Measurements from ENCODE around the gene KRT72.

GRCh38 chr12:52578469-52578868 is 22.8 kb downstream of the KRT72 start:
- TF ChIP-seq, protein P1, sequence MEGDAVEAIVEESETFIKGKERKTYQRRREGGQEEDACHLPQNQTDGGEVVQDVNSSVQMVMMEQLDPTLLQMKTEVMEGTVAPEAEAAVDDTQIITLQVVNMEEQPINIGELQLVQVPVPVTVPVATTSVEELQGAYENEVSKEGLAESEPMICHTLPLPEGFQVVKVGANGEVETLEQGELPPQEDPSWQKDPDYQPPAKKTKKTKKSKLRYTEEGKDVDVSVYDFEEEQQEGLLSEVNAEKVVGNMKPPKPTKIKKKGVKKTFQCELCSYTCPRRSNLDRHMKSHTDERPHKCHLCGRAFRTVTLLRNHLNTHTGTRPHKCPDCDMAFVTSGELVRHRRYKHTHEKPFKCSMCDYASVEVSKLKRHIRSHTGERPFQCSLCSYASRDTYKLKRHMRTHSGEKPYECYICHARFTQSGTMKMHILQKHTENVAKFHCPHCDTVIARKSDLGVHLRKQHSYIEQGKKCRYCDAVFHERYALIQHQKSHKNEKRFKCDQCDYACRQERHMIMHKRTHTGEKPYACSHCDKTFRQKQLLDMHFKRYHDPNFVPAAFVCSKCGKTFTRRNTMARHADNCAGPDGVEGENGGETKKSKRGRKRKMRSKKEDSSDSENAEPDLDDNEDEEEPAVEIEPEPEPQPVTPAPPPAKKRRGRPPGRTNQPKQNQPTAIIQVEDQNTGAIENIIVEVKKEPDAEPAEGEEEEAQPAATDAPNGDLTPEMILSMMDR (IDR thresholded peaks at IDR 0.05 in 2 of 3, conservative IDR thresholded peaks at IDR 0.05 in 1 of 3; ENCODE audit: borderline replicate concordance in 1 of 3, insufficient read depth in 1 of 3, low read depth in 2 of 3, low read length in 2 of 3): no peak
- TF ChIP-seq POLR2A (IDR thresholded peaks at IDR 0.05; ENCODE audit: borderline replicate concordance, extremely low read depth, insufficient read depth, insufficient read length): no peak
- TF ChIP-seq, protein P2, sequence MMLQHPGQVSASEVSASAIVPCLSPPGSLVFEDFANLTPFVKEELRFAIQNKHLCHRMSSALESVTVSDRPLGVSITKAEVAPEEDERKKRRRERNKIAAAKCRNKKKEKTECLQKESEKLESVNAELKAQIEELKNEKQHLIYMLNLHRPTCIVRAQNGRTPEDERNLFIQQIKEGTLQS (IDR thresholded peaks at IDR 0.05): no peak

Measured in HCT116 (cell line).